Vagina (tissue), 2 donors: ENCODE results near the gene COX10.
"Not testable (repeated sequence)": the region's sequence is repeated elsewhere in the genome, so short reads cannot be mapped to it uniquely, and the experiment has no call there.

Experiments
- CTCF ChIP-seq, 3 experiments: fragments of 450-650 bp in 2 of 3; fragments of 200-600 bp in 1 of 3; sonication (generic) in 1 of 3; IDR thresholded peaks; one replicate each; pipeline ENCODE4 v1.5.1; 2017 to 2019; ENCODE audit warnings: antibody characterized with exemption in 3 of 3, mild to moderate bottlenecking in 2 of 3, moderate library complexity in 2 of 3
- POLR2A ChIP-seq, 2 donors: fragments of 450-650 bp; IDR thresholded peaks; one replicate each; pipeline ENCODE4 v1.6.1; 2017; ENCODE audit warnings: antibody characterized with exemption in 2 of 2, mild to moderate bottlenecking in 2 of 2, moderate library complexity in 2 of 2

GRCh38 chr17:14182084-14182483 lies 112.8 kb downstream of the COX10 start:
- not testable (repeated sequence) for TF ChIP-seq CTCF, POLR2A (IDR thresholded peaks at IDR 0.05)
